HepG2 (cell line): ENCODE results near the gene ACE.

ENCODE experiments used
- HNF4G ChIP-seq, 2 experiments: sonication (generic) in 1 of 2; formaldehyde crosslinking in 1 of 2; IDR thresholded peaks; 2 replicates each; pipeline versions ENCODE4 v1.4.0 to v1.6.1; 2011 to 2020; ENCODE audit warnings: borderline replicate concordance in 2 of 2, low read depth in 2 of 2, mild to moderate bottlenecking in 2 of 2, low read length in 1 of 2, missing genetic modification reagents in 1 of 2, moderate library complexity in 1 of 2
- POLR2AphosphoS5 ChIP-seq: IDR thresholded peaks from 2 replicates; pipeline ENCODE4 v1.6.1; 2012; ENCODE audit warnings: low read depth, low read length

DNA sequence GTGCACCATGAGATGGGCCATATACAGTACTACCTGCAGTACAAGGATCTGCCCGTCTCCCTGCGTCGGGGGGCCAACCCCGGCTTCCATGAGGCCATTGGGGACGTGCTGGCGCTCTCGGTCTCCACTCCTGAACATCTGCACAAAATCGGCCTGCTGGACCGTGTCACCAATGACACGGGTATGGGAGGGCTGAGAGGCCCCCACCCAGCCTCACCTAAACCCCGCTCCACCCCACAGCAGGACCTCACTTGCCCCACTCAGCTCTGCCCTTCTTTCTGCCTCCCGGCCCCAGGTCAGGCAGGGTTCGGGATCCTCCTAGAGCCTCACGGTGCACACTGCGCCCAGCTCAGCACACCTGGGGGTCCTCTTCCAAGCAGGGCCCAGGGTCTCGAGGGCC, 5.6 kb downstream of the ACE start:
- TF ChIP-seq HNF4G (IDR thresholded peaks at IDR 0.05; ENCODE audit: borderline replicate concordance, low read depth, low read length), result no peak
- TF ChIP-seq HNF4G (CRISPR knock-in tag; IDR thresholded peaks at IDR 0.05; ENCODE audit: borderline replicate concordance, low read depth), result no peak
- no peak for TF ChIP-seq POLR2AphosphoS5
